ENCODE results near the gene ALG9. TPM values are rescaled to one million over a fixed set of nuclear protein-coding genes. Genes with fewer than 3 reads are reported as not detected.

Gene ALG9
- total RNA-seq, 1 donor from 2014 or later = 36.9 TPM

DNA sequence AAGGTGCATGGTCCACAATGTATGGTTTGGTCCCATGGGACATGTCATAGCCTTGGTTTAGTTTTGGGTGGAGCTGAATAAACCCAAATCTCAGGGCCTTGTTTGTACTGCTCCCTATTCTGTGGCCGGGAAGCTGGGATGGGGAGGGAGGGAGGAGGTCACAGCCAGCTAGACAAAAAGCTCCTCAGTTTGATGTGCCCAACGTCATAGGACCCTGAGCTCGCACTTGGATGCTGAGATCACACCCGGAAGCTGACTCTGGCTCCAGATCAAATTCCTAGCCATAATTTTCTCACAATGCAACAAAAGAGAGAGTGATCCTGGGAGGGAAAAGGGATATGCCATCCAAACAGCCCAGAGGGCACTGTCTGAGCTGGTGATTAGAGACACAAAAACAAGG is 42.6 kb upstream of the ALG9 start:
- Mint-ChIP-seq H3K27ac (no peak overlapping the region), H3K27me3 (ENCODE audit: insufficient read depth, low read depth) (peaks cover 4% of the 10 kb centered on the region), H3K36me3 (no peaks in the 10 kb centered on the region), H3K4me3 (no peak overlapping the region), H3K4me1 (peaks cover 12% of the 10 kb centered on the region), H3K9me3 (no peaks in the 10 kb centered on the region)
- no peaks in the 10 kb centered on the region for H3K36me3 ChIP-seq
- H3K9ac ChIP-seq = no peak overlapping the region
- no peaks in the 10 kb centered on the region for H3K79me2 ChIP-seq (ENCODE audit: low read depth)
- DNase-seq (ENCODE audit: low spot score) = no peak
- H3K4me2 ChIP-seq = no peak overlapping the region
- H2AFZ ChIP-seq (replicated peaks) = no peak overlapping the region
- H4K20me1 ChIP-seq (ENCODE audit: low read depth) = no peaks in the 10 kb centered on the region
- TF ChIP-seq EZH2 (IDR thresholded peaks at IDR 0.05) (no peak), CTCF (IDR thresholded peaks at IDR 0.05) (no peak), EZH2phosphoT487 (IDR thresholded peaks at IDR 0.05) (no peak)
- H3F3A ChIP-seq (ENCODE audit: low read depth) = no peaks in the 10 kb centered on the region
- no peaks in the 10 kb centered on the region for H3K27me3 ChIP-seq
- H3K4me1 ChIP-seq = peaks cover 9% of the 10 kb centered on the region
- H3K27ac ChIP-seq = no peak overlapping the region
- no peak overlapping the region for H3K4me3 ChIP-seq
- H3K9me3 ChIP-seq (ENCODE audit: low read depth) = no peaks in the 10 kb centered on the region

GRCh38 chr11:111913031-111913861 is 41.9 kb upstream of the ALG9 start:
- Histone ChIP-seq H3K9me3 (ENCODE audit: low read depth) (no peaks in the 10 kb centered on the region), H3K27me3 (no peaks in the 10 kb centered on the region), H3K4me2 (no peak overlapping the region), H3K27ac (no peak overlapping the region), H3K4me1 (peaks cover 9% of the 10 kb centered on the region), H3K9ac (no peak overlapping the region), H2AFZ (replicated peaks) (peak overlapping the region; percentile 50), H3K79me2 (ENCODE audit: low read depth) (no peaks in the 10 kb centered on the region), H3K36me3 (no peaks in the 10 kb centered on the region), H3F3A (ENCODE audit: low read depth) (no peaks in the 10 kb centered on the region), H4K20me1 (ENCODE audit: low read depth) (no peaks in the 10 kb centered on the region), H3K4me3 (no peak overlapping the region)
- Mint-ChIP-seq H3K4me3 (no peak overlapping the region), H3K36me3 (no peaks in the 10 kb centered on the region), H3K27me3 (ENCODE audit: insufficient read depth, low read depth) (peaks cover 2% of the 10 kb centered on the region), H3K9me3 (no peaks in the 10 kb centered on the region), H3K27ac (no peak overlapping the region), H3K4me1 (peaks cover 10% of the 10 kb centered on the region)
- DNase-seq (ENCODE audit: low spot score) = no peak
- TF ChIP-seq EZH2phosphoT487 (IDR thresholded peaks at IDR 0.05) = no peak
- no peak for TF ChIP-seq CTCF (IDR thresholded peaks at IDR 0.05)
- TF ChIP-seq EZH2 (IDR thresholded peaks at IDR 0.05) = no peak

GRCh38 chr11:111912535-111912934 is 41.2 kb upstream of the ALG9 start, which contains the start of gene HSPB2:
Gene HSPB2, plus strand, starts transcription at chr11:111912734. Its CDS starts 96 bp downstream, at chr11:111912830.
- TF ChIP-seq CTCF (IDR thresholded peaks at IDR 0.05) (no peak), EZH2 (IDR thresholded peaks at IDR 0.05) (no peak), EZH2phosphoT487 (IDR thresholded peaks at IDR 0.05) (no peak)
- H3K36me3 Mint-ChIP-seq = no peaks in the 10 kb centered on the region
- H3F3A ChIP-seq (ENCODE audit: low read depth) = no peaks in the 10 kb centered on the region
- H3K4me3 Mint-ChIP-seq = no peak within 1 kb of the TSS
- H3K36me3 ChIP-seq = no peaks in the 10 kb centered on the region
- no peaks in the 10 kb centered on the region for H3K9me3 ChIP-seq (ENCODE audit: low read depth)
- H3K9me3 Mint-ChIP-seq = no peaks in the 10 kb centered on the region
- peak within 1 kb of the TSS; percentile 39 for H3K27ac Mint-ChIP-seq
- peaks cover 10% of the 10 kb centered on the region for H3K4me1 Mint-ChIP-seq
- H4K20me1 ChIP-seq (ENCODE audit: low read depth) = no peaks in the 10 kb centered on the region
- H3K4me1 ChIP-seq = peaks cover 9% of the 10 kb centered on the region
- H3K4me2 ChIP-seq = no peak within 1 kb of the TSS
- no peak within 1 kb of the TSS for H3K4me3 ChIP-seq
- no peaks in the 10 kb centered on the region for H3K79me2 ChIP-seq (ENCODE audit: low read depth)
- peak within 1 kb of the TSS; percentile 76 for H2AFZ ChIP-seq (replicated peaks)
- no peak for DNase-seq (ENCODE audit: low spot score)
- H3K27me3 ChIP-seq = no peaks in the 10 kb centered on the region
- H3K27ac ChIP-seq = no peak within 1 kb of the TSS
- no peaks in the 10 kb centered on the region for H3K27me3 Mint-ChIP-seq (ENCODE audit: insufficient read depth, low read depth)
- no peak within 1 kb of the TSS for H3K9ac ChIP-seq

Measured in neural progenitor cell (in vitro differentiated cells).